Stromal cell of bone marrow (primary cell): ENCODE measurements around the gene ANAPC1.
"Not testable (repeated sequence)": the region's sequence is repeated elsewhere in the genome, so short reads cannot be mapped to it uniquely, and the experiment has no call there.

ENCODE experiments used
- DNase-seq: peaks from one replicate; pipeline ENCODE4 v3.0.0-alpha.2; 2012; ENCODE audit warnings: low read depth

Gene ANAPC1

GRCh38 chr2:111782195-111782594, 101.8 kb downstream of the ANAPC1 start:
- not testable (repeated sequence) for DNase-seq

GRCh38 chr2:111781443-111782094, 102.4 kb downstream of the ANAPC1 start:
- DNase-seq = not testable (repeated sequence)

- not testable (repeated sequence) for DNase-seq
Observed at GRCh38 chr2:111777155-111777554, 106.8 kb downstream of the ANAPC1 start.

GRCh38 chr2:111776296-111776695, 107.7 kb downstream of the ANAPC1 start:
- not testable (repeated sequence) for DNase-seq

DNA sequence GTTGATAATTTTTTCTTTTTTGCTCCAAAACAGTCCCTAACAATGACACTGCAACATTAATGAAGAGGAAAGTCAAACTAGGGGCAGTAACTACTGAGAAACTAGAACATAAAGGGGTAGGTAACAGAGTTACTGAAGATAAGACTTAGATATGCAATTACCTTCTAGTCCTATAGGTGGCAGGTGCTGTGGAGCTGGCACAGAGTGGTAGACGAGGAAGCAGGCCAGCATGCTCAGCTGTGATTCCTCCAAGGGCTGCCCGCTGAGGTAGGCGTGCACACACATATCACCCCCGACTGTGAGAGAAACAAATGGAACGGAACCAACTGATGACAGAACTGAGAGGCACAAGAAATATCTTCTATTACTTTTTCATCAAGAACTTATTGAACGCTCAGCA, 111.8 kb downstream of the ANAPC1 start:
- not testable (repeated sequence) for DNase-seq

- not testable (repeated sequence) for DNase-seq
Observed at GRCh38 chr2:111770916-111771658, 112.9 kb downstream of the ANAPC1 start.

DNA sequence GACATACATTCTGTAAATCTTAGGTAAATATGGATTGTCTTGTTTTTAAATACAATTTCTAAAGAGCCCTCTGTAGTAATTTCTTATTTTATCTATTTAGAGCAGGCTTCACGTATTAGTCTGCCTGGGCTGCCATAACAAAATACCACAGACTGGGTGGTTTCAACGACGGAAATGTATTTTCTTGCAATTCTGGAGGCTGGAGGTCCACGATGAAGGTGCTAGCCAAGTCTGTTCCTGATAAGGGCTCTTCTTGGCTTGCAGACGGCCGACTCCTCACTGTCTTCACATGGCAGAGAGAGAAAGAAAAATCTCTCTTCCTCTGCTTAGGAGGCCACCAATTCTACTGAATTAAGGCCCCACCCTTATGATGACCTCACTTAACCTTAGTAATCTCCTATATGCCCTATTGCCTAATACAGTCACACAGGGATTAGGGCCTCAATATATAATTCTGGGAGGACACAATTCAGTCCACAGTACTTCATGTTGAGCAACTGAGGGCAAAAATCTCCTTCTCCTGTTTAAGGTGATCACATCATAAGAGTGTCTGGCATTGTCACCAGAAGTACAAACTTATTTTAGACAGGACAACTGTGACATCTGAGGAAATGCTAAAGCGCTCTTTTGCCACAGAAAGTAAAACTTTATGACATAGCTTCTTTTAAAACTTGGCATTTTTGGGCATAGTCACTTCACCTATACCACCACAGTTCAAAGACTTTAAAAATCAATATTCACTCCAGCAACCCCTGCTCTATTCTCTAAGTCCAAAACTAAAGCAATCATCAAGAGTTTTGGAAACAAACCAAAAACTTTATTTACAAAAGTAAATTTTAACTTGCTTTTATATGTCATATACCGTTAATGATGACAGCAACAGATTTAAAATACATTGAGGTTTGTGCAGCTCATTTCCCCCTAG, 115.5 kb downstream of the ANAPC1 start:
- DNase-seq = not testable (repeated sequence)

- DNase-seq = not testable (repeated sequence)
Observed at GRCh38 chr2:111767087-111767486, 116.9 kb downstream of the ANAPC1 start.

DNA sequence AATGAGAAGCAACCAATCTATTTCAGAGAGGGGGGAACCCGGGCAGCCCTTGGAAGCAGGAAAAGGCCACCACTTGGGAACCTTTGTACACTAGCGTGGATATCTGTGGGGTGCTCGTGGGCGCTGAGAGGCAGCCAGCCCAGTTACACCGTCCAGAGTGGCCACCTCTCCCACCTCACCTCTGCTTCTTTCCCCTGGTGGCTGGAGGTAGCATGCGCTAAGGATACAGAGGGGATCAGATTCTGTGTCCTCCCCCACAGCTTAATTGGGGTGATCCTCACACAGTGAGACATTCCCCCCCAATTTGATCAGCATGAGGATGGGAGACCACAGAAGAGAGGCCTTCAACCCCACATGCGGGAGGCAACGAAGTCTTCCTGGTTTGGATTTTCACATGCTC, 117.7 kb downstream of the ANAPC1 start:
- DNase-seq = not testable (repeated sequence)

DNA sequence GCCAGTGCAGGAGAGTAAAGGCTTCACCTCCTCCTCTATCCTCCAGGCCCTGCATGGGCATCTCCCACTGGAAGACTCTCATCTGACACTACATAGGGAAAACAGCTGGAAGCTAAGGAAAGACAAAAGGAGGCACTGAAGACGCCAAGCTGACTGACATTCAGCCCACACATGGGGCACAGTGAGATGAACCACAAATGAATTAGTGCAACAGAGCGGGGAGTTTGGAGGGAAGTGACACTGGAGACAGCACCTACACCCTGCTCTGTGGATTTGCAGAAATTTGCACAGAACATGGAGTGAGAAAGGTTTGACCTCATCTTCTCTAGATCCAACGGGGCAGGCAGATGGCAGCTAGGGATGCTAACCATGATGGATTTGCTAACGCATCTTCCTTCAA, 119.8 kb downstream of the ANAPC1 start:
- DNase-seq = not testable (repeated sequence)

GRCh38 chr2:111760697-111761284, 123.2 kb downstream of the ANAPC1 start:
- not testable (repeated sequence) for DNase-seq

DNA sequence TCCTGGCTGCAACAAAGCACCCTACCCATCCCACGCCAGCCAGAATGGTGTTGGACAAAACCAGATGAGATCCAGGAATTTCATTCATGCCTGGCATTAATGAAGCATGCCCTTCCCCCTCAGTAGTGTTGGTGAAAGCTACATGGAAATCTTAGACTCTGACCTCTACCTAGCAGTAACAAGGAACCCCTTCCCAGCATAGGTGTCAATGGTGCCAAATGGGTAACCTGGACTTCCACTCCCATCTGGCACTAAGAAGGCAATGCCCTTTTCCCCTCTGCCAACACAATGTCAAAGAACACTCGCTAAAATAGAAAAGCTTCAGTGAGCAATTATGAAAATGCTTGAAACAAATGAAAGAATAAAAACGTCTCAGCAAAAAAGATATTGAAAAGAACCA, 131.5 kb downstream of the ANAPC1 start:
- not testable (repeated sequence) for DNase-seq

DNA sequence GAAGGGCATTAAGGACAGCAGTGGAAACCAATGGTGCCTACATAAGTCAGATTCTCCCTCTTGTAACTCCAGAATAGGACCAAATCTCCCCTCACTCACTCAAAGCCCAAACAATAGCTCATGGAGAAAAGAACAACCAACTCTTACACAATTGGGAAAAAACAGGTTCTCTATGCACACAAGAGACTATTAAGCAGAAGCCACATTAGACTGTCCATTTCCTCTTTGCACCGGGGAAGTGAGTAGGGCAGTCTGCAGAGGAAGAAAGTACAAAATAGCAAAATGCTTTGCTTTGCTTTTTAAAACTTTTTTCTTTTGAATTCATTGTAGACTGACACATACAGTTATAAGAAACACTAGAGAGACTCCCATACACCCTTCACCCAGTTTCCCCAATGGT, 133.4 kb downstream of the ANAPC1 start:
- not testable (repeated sequence) for DNase-seq

GRCh38 chr2:111748429-111748828, 135.6 kb downstream of the ANAPC1 start:
- not testable (repeated sequence) for DNase-seq

DNA sequence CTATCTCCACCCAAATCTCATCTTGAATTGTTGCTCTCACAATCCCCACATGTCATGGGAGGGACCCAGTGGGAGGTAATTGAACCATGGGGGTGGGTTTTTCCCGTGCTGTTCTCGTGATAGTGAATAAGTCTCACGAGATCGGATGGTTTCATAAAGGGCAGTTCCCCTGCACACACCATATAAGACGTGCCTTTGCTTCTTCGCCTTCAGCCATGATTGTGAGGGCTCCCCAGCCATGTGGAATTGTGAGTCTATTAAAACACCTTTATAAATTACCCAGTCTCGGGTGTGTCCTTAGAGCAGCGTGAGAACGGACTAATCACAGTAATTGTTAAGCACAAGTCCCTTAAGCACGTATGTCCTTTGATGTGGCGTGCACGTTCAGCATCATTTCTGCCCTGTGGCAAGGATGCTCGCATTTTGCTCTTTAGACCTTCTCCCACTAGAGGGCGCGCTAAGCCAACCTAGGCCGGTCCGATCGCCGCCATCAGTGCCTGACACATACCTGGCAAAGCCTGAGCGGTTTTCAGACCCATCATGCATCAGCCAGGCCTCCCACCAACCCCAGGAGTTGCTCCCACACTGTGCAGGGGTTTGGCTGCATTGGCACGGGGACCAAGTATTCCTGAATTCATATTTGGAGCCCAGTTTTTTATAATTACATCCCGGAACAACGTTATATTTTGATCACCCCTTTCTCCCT, 136.4 kb downstream of the ANAPC1 start:
- not testable (repeated sequence) for DNase-seq

DNA sequence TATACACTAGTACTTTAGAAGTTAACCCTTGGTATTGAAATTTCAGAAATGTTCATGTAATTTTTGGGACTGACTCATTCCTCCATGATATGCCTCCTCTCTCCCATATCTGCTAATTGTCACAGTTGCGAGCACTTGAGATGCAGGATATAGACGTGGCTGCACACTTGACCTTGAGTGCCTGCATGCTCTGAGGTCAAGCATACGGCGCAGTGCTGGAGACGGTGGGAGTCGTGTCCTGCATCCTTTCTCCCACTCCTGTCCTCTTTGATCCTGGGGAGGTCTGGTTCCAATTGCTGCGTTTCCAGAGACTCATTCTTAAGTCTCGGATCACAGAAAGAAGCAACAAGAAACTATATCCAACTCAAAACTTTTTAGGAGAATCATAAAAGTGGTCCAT, 139.2 kb downstream of the ANAPC1 start:
- DNase-seq = not testable (repeated sequence)

DNA sequence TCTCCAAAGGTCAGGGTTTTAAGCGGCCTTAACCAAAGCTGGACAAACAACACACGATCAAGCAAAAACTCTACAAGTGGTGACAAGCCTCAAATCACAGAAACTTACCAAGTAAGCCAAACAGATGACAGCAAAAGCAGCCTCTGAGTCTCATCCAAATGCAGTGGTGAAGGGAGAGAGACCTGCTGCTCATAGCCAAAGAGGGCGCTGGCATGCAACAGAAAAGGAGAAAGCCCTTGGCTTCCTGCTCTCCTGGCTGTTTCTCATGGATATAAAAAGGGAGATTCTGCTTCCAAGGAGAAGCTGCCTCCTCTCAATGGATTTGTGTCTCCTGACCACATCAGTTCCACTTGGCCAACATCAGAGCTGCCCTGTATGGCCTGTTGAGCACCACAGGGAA, 142.5 kb downstream of the ANAPC1 start:
- DNase-seq = not testable (repeated sequence)

DNA sequence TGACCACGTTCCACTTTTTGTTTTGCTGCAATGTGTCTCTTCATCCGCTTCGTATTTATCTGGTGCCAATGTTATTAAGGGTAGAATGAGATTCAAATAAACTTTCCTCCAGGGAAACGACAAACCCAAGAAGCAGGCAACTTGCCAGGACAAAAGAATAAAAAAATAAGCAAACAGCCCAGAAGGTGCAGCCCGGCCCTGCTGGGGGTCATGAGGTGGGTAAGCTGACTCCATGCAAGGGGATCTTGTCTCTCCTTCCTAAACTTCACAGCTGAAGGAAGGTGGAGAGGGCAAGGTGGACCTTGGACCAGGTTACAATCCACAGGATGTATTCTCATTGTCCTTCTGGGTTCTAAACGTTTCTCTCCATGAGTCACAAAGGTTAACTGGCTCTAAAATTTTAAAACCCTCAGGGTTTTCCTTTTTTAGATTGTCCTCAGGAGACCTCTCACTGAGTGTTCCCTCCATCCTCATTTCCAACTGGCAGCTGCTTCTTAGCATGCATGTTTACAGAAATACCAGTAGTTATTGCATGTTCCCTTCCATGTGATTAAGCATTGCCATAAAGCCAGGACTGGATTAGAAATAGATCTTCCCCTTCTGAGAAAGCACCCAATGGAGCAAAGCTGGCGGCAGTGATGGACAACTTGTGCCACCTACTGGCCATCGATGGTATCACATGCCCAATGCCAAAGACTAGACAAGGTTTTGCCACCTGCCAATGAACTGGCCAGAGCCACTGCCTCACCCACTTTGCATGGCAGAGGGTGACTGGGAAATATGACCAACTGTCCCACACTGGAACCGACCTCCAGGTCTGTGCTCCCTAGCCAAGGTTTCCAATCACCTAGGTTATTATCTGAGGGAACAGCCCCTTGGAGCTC, 147.9 kb downstream of the ANAPC1 start:
- DNase-seq = peak; percentile 34

GRCh38 chr2:111735420-111735819, 148.6 kb downstream of the ANAPC1 start:
- DNase-seq = not testable (repeated sequence)

DNA sequence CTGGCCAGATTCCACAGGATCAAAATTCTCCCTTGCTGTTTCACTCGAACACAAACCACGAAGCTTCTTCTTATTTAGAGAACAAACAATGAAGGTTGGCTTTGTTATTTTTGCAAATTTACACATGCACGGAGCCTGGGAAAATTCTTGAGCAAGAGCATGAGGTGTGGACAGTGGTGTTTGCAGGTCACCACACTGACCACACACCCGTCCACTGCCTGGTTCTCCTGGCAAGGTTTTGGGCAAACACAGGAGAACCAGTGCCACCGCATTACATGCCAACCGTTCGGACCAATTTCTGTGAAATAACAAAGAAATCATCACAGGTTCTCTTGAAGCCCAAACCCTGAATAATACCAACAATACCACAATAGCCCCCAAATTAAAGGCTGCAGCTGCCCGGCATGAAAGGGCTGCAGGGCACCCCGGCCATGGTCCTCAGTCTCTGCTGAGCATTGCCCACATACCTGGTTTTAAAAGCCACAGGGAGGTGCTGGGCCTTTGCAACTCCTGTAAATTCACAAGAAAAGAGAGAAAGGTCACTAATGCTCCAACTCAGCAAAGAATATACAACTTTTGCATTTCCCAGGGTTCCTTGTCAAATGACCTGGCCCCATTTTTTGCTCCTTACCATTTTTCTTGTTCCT, 154.1 kb downstream of the ANAPC1 start:
- not testable (repeated sequence) for DNase-seq
